ENCODE data around the gene SERPINA12. TPM values are rescaled to one million over a fixed set of nuclear protein-coding genes. Genes with fewer than 3 reads are reported as not detected.

The SERPINA12 gene
- total RNA-seq, 1 experiment from 2014 or later, result not detected

DNA sequence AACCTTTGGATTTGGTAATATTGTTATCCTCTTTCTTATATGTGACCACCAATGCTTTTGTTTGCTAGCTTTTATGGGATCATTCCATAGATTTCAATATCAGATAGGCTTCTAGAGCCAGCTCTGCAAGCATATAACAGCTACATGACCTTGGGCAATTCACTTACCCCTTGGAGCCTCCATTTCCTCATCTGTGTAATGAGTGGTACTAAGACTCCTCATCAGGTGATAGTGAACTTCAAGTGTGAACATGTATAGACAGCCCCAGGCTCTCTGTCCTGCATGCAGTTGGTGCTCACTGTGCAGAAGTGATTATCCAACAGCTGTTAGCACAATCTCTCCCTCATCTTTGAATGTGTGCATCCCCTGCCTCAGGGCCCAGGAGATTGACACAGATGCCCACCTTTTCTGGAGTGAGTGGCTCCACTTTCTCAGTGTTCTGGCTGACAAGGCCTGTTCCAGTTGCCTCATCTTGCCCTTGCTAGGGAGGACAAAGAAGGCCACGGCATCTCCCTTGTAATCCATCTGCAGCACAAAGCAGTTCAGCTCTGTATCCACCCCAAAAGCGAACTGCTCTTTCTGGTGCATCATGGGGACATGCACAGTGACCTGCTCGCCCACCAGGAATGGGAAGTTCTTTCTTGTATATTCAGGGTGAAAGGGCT, 42.4 kb downstream of the SERPINA12 start:
- no peaks in the 10 kb centered on the region for H3K23me2 ChIP-seq (ENCODE audit: insufficient read length, low read depth, low read length, poor library complexity, severe bottlenecking)
- no peak overlapping the region for H3K14ac ChIP-seq (ENCODE audit: insufficient read depth, low read length)
- H3K9me3 Mint-ChIP-seq, result peaks cover 14 to 15% of the 10 kb centered on the region in 2 experiments
- H2BK15ac ChIP-seq (ENCODE audit: low read depth, low read length), result no peak overlapping the region
- H3K9ac ChIP-seq (ENCODE audit: extremely low read depth, insufficient read length, low read length), result no peak overlapping the region
- no peaks in the 10 kb centered on the region for H3K4me1 ChIP-seq (ENCODE audit: insufficient read depth, low read length)
- no peak overlapping the region for H2BK20ac ChIP-seq (ENCODE audit: low read depth, low read length, poor library complexity, severe bottlenecking)
- no peak overlapping the region for H2BK12ac ChIP-seq (ENCODE audit: insufficient read length, low read depth, low read length)
- no peak overlapping the region for H4K8ac ChIP-seq (replicated peaks; ENCODE audit: insufficient read length, low read depth, low read length)
- H2AK5ac ChIP-seq (ENCODE audit: insufficient read length, low read length), result no peak overlapping the region
- no peak overlapping the region for H3T11ph ChIP-seq (ENCODE audit: low read length)
- no peaks in the 10 kb centered on the region for H4K20me1 ChIP-seq (ENCODE audit: control insufficient read depth, insufficient read depth, insufficient read length)
- no peak overlapping the region for H3K27ac Mint-ChIP-seq
- H3K27ac ChIP-seq (ENCODE audit: insufficient read length, low read depth, low read length), result no peak overlapping the region
- H3K23ac ChIP-seq (ENCODE audit: insufficient read length, low read depth, low read length), result no peak overlapping the region
- H3K9me3 ChIP-seq (ENCODE audit: control insufficient read depth, low read depth, low read length), result no peaks in the 10 kb centered on the region
- H3K56ac ChIP-seq (ENCODE audit: insufficient read length, low read depth, low read length), result no peak overlapping the region
- peak overlapping the region in 1 of 2 experiments; percentile 37; a peak in 1 of 5 replicates for H3K4me3 Mint-ChIP-seq
- TF ChIP-seq CTCF (conservative IDR thresholded peaks at IDR 0.05), result no peak
- H3K4me1 Mint-ChIP-seq, result peaks cover 0 to 2% of the 10 kb centered on the region in 2 experiments; a peak in 1 of 4 replicates
- H4K91ac ChIP-seq (ENCODE audit: insufficient read length, low read depth, low read length), result no peak overlapping the region
- peaks cover 0 to 7% (median 0%) of the 10 kb centered on the region in 3 experiments; a peak in 2 of 7 replicates for H3K36me3 Mint-ChIP-seq (ENCODE audit: insufficient read depth in 1 of 3, low read depth in 3 of 3)
- no peak overlapping the region for H4K5ac ChIP-seq (ENCODE audit: insufficient read length, low read depth, low read length)
- no peak overlapping the region for H2BK5ac ChIP-seq (ENCODE audit: insufficient read length, low read length)
- no CpG with 5 or more reads among the region's 3 CpGs for WGBS (ENCODE audit: extremely low coverage, insufficient read length, low lambda C conversion rate)
- H3K4me2 ChIP-seq (ENCODE audit: insufficient read depth, insufficient read length, low read length), result no peak overlapping the region
- no peaks in the 10 kb centered on the region for H3K79me2 ChIP-seq (ENCODE audit: insufficient read depth, low read length)
- peak; percentile 5 for DNase-seq
- H3K18ac ChIP-seq (ENCODE audit: insufficient read length, low read depth, low read length), result no peak overlapping the region
- no peak overlapping the region for H3K4ac ChIP-seq (ENCODE audit: low read depth, low read length)
- H2AFZ ChIP-seq (ENCODE audit: low read length), result no peak overlapping the region
- H3K27me3 Mint-ChIP-seq (ENCODE audit: low read depth), result peaks cover 9% of the 10 kb centered on the region
- H2BK120ac ChIP-seq (ENCODE audit: low read depth, low read length, poor library complexity, severe bottlenecking), result no peak overlapping the region
- H3K79me1 ChIP-seq (ENCODE audit: insufficient read depth, low read depth, low read length, poor library complexity, severe bottlenecking), result no peaks in the 10 kb centered on the region
- no peaks in the 10 kb centered on the region for H3K27me3 ChIP-seq (ENCODE audit: insufficient read depth, low read length)

Data from H9 (cell line).